Psoas muscle (tissue), 8 donors: ENCODE measurements around the gene PYGM. TPM values are rescaled to one million over a fixed set of nuclear protein-coding genes. Genes with fewer than 3 reads are reported as not detected.
A peak's percentile ranks its signal among the peaks of the same experiment; 100 is the strongest.

ENCODE experiments used
- ATAC-seq, 4 donors: fragments of 200-7000 bp; cut with Tn5 transposase; one replicate each; pipeline ENCODE4 v1.9.1; 2020; ENCODE audit warnings: moderate library complexity in 3 of 4, mild to moderate bottlenecking in 2 of 4
- DNase-seq, 2 donors: peaks; one replicate each; pipeline ENCODE4 v3.0.0-alpha.2; 2020
- H3K27ac ChIP-seq: fragments of 200-600 bp; one replicate; pipeline ENCODE4 v1.8.0; 2022
- H3K27me3 ChIP-seq, 3 donors: fragments of 200-600 bp in 1 of 3; one replicate each; pipeline versions ENCODE4 v1.6.1 to v1.8.0; 2013 to 2022; ENCODE audit warnings: low read length in 2 of 3, mild to moderate bottlenecking in 2 of 3, moderate library complexity in 1 of 3; ENCODE audit not compliant: insufficient read depth in 3 of 3
- H3K36me3 ChIP-seq, 2 donors: fragments of 200-600 bp in 1 of 2; one replicate each; pipeline versions ENCODE4 v1.6.1 to v1.8.0; 2013 to 2022; ENCODE audit warnings: low read depth in 1 of 2, mild to moderate bottlenecking in 1 of 2, moderate library complexity in 1 of 2; ENCODE audit not compliant: insufficient read depth in 1 of 2
- H3K4me1 ChIP-seq: fragments of 200-600 bp; one replicate; pipeline ENCODE4 v1.8.0; 2022
- H3K4me3 ChIP-seq: fragments of 200-600 bp; one replicate; pipeline ENCODE4 v1.8.0; 2022; ENCODE audit warnings: mild to moderate bottlenecking
- H3K9me3 ChIP-seq: fragments of 200-600 bp; one replicate; pipeline ENCODE4 v1.8.0; 2022
- WGBS, 3 donors: extraction: QIAGEN DNeasy Blood & Tissue Kit; methylation state at CpG; one replicate each; pipeline versions ENCODE4 v1.1.6 to v1.1.7; 2013; 5-methylcytosine and 5-hydroxymethylcytosine counted together
- intact Hi-C, 2 donors: fragments of 100-400 bp; cut with DNase I; formaldehyde crosslinking; loops; one replicate each; pipeline versions ENCODE4 v1.11.0 to v1.14.2; 2022
- polyA plus RNA-seq, 3 donors: library from polyadenylated mRNA; stranded (reverse); fragments of 200-250 nt; gene quantifications; one replicate each; pipeline ENCODE4 v1.2.3, GENCODE V29; 2013
- total RNA-seq, 4 donors: library from RNA; stranded (reverse); fragmentation: NEBNext Ultra II Directional in 2 of 4; extraction: Animal tissue kit (Norgen Biotek cat#: 25700) in 2 of 4; gene quantifications; one replicate each; pipeline versions ENCODE4 v1.2.1 to v1.2.4, GENCODE V29; 2021 to 2023
- TF ChIP-seq, protein P1 (sequence below): fragments of 200-600 bp; IDR thresholded peaks from one replicate; pipeline ENCODE4 v1.8.0; 2022; ENCODE audit warnings: antibody characterized with exemption
- donor health status: healthy with polysubstance abuse.
- donor health status: DM: no; HTN: no; CAD: no; lungs with moderate emphysema.
- donor health status: Bipolar disorder and iron deficiency.
- donor health status: healthy.
- donor health status: DM: yes; HTN: yes; CAD: no.
- donor health status: DM: no; HTN: no; CAD: no.
- donor health status: DM: no; HTN: no; CAD: no.
- donor health status: DM: yes; HTN: yes; CAD: no.

The PYGM gene
- total and polyA plus RNA-seq, 7 donors = 511 to 2,203 (median 1,729) TPM

DNA sequence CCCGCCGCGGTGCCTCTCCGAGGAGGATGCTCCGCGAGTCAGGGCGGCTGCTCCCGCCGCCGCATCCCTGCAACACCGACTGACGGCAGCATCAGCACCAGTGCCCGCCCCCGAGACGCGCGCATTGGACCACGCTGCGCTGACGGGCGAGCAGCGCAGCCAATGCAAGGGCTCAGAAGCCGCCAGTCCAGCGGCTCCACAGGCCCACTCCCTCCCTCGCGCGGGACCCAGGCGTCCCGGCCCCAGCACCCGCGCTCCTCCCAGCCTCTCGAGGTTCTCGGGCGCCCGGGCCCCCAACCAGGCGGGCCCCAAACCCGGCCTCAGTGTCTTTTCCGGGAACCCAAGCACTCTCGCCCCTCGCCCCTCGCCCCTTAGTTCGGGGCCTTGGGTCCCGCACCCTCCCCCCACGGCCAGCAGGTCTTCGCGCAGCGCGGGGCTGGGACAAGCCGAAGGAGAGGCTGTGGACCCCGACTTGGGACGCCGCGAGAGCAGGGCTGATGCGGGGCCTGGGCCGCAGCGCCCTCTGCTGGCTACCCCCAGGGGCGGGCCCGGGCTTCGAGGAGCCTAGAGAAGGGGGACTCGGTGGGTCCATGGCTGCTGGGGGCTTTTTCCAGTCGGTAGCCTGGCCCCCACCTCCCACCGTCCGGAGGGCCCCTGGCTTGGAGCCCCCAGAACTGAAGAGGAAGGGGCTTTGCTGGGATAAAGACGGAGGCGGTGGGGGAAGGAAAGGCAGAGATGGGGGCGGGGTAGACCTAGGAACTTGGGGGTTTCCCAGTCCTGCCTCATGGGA, 36.5 kb downstream of the PYGM start, which contains the start of gene NRXN2:
Gene NRXN2 (minus strand): TSS at position 81 of the 790 bp plus-strand sequence. CDS start 9,498 bp downstream, outside the sequence.
- peak; percentile 87 to 92 for DNase-seq
- H3K4me3 ChIP-seq = peak within 1 kb of the TSS; percentile 83
- WGBS, 3 donors = 2 to 3% (median 3%) methylated on average over 55 to 66 of the region's 66 CpGs
- H3K27ac ChIP-seq = no peak within 1 kb of the TSS
- TF ChIP-seq, protein P1, sequence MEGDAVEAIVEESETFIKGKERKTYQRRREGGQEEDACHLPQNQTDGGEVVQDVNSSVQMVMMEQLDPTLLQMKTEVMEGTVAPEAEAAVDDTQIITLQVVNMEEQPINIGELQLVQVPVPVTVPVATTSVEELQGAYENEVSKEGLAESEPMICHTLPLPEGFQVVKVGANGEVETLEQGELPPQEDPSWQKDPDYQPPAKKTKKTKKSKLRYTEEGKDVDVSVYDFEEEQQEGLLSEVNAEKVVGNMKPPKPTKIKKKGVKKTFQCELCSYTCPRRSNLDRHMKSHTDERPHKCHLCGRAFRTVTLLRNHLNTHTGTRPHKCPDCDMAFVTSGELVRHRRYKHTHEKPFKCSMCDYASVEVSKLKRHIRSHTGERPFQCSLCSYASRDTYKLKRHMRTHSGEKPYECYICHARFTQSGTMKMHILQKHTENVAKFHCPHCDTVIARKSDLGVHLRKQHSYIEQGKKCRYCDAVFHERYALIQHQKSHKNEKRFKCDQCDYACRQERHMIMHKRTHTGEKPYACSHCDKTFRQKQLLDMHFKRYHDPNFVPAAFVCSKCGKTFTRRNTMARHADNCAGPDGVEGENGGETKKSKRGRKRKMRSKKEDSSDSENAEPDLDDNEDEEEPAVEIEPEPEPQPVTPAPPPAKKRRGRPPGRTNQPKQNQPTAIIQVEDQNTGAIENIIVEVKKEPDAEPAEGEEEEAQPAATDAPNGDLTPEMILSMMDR = peak; percentile 90
- no peaks in the 10 kb centered on the region for H3K9me3 ChIP-seq
- intact Hi-C loops = loop anchor here (2.0 to 10.0 kb wide), 4 partner anchors 36 to 279 kb away; no protein-coding TSS in a partner anchor
- H3K4me1 ChIP-seq = peaks cover 5% of the 10 kb centered on the region
- peaks cover 0 to 12% (median 10%) of the 10 kb centered on the region in 3 donors for H3K27me3 ChIP-seq
- H3K36me3 ChIP-seq = no peaks in the 10 kb centered on the region
- peak; percentile 95 to 99 (median 97) for ATAC-seq

DNA sequence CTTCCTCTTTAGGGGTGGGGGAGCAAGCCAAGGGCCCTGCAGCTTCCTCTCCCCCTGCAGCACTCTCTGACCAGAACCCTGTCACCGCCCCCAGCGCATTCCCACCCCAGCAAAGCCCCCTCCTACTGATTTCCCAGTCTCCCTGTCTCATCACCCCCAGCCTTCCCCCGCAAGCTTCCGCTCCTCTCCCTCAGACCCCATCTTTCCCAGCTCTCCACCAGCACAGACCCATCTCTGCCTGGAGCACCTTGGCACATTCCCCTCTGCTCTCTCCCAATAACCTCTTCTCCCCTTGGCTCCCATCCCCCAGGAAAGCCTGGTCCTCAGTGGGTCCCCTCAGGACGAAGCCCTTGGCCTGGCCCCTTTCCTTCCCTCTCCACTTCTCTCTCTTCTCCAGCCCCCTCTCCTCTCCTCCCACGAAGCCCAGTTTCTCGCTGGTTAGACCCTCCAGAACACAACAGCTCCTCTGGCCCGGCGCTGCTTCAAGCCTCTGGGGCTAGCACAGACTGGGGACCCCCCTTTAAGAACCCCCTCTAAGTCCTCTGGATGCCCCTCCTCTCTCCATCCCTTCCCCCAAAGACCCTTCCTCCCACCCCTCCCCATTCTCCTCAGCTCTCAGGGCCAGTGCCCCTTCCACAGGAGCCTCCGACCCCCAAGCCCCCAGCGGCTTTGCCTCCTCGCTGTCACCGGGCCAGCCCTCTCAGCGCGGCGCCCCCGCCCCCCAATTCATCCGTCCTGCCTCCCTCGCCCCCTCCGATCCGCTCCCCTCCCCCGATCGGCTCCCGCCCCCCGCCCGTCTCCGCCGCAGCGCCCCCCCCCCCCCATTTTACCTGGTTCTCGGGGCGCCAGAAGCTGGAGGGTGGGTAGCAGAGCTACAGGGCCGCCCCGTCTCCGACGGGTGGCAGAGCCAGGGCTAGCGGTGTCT, 37.4 kb downstream of the PYGM start:
- intact Hi-C loops = loop anchor here (2.0 to 10.0 kb wide), 4 partner anchors 35 to 278 kb away; no protein-coding TSS in a partner anchor
- ATAC-seq = no peak

DNA sequence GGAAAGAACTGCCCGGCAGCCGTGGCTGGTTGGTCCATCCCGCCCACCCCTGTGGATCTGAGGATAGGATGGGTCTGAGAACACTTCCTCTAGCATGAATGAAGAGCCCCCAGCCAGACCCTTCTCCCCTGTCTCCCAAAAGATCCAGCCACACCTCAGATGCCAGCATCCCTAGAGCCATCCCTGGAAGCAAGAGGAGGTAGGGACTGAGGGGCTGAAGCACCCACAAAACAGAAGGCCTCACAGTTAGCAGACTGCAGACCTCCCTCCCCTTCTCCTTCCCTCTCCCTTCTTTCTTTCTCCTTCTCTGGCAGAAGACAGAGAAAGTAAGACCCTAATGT, 38.4 kb downstream of the PYGM start:
- no peaks in the 10 kb centered on the region for H3K36me3 ChIP-seq
- no peaks in the 10 kb centered on the region for H3K9me3 ChIP-seq
- DNase-seq = no peak
- intact Hi-C loops = loop anchor here (5.0 to 10.0 kb wide), 3 partner anchors 34 to 277 kb away; no protein-coding TSS in a partner anchor
- H3K27ac ChIP-seq = no peak overlapping the region
- TF ChIP-seq, protein P1 = no peak
- H3K4me3 ChIP-seq = no peak overlapping the region
- peaks cover 0 to 26% (median 13%) of the 10 kb centered on the region in 3 donors for H3K27me3 ChIP-seq
- no peak for ATAC-seq
- H3K4me1 ChIP-seq = peaks cover 5% of the 10 kb centered on the region
- 30 to 62% (median 60%) methylated on average over 2 to 3 of the region's 3 CpGs for WGBS, 3 donors

More for the DNA sequence above, 37.4 kb downstream of the PYGM start:
- no peak overlapping the region for H3K27ac ChIP-seq
- WGBS, 3 donors = 9 to 18% (median 13%) methylated on average over 18 to 36 of the region's 36 CpGs
- no peaks in the 10 kb centered on the region for H3K36me3 ChIP-seq
- DNase-seq = no peak
- no peaks in the 10 kb centered on the region for H3K9me3 ChIP-seq
- peaks cover 5% of the 10 kb centered on the region for H3K4me1 ChIP-seq
- H3K4me3 ChIP-seq = no peak overlapping the region
- TF ChIP-seq, protein P1 = no peak
- peaks cover 0 to 17% (median 10%) of the 10 kb centered on the region in 3 donors for H3K27me3 ChIP-seq

DNA sequence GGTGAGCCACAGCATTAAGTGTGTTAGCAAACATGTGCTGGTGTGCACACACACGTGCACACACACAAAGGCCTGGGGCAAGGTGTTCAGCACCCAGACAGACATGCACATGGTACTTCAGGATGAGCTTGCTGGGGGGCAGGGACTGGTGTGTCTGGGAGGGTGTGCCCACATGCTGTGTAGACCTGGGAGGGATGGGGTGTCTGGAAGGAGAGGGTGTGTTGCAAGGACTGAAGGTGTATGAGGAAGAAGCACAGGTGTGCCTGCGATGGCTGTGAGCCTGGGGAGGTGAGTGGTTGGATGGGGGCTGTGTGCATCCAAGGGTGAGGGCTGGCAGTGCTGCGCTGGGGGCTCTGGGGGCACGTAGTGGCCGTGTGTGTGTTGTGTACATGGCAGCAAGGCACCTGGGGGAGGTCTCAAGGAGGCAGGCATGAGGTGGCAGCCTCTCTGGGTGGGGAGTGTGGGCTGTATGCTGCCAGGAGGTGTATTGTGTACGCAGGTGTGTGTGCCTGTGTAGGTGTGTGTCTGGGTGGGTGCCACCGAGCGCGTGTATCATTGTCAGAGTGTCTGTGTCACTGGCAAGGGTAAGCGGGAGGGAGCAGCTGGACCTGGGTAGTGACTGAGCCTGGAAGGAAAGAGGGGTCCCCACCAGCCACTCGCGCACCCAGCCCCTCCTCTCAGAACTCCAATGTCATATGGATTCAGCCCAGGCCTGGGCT, 39.0 kb downstream of the PYGM start:
- Histone ChIP-seq H3K36me3 (no peaks in the 10 kb centered on the region), H3K9me3 (no peaks in the 10 kb centered on the region), H3K4me1 (peaks cover 5% of the 10 kb centered on the region), H3K27ac (no peak overlapping the region), H3K27me3 (peaks cover 0 to 30% (median 13%) of the 10 kb centered on the region in 3 donors), H3K4me3 (no peak overlapping the region)
- ATAC-seq (no peak), DNase-seq (no peak)
- TF ChIP-seq, protein P1 = no peak
- intact Hi-C loops = loop anchor here (5.0 to 10.0 kb wide), 3 partner anchors 33 to 276 kb away; no protein-coding TSS in a partner anchor
- WGBS, 3 donors = 81 to 84% (median 81%) methylated on average over 12 of the region's 12 CpGs
